Measurements from ENCODE around the gene IST1.
"Not testable (repeated sequence)": the region's sequence is repeated elsewhere in the genome, so short reads cannot be mapped to it uniquely, and the experiment has no call there.

The IST1 gene

GRCh38 chr16:71863995-71864394 lies 31.3 kb upstream of the IST1 start:
- no peak overlapping the region for H3K4me3 ChIP-seq (replicated peaks; ENCODE audit: low read depth, low read length)
- no peak for DNase-seq (ENCODE audit: low read depth)
- no peak for TF ChIP-seq CTCF (IDR thresholded peaks at IDR 0.05; ENCODE audit: low read length, missing control alignments)

DNA sequence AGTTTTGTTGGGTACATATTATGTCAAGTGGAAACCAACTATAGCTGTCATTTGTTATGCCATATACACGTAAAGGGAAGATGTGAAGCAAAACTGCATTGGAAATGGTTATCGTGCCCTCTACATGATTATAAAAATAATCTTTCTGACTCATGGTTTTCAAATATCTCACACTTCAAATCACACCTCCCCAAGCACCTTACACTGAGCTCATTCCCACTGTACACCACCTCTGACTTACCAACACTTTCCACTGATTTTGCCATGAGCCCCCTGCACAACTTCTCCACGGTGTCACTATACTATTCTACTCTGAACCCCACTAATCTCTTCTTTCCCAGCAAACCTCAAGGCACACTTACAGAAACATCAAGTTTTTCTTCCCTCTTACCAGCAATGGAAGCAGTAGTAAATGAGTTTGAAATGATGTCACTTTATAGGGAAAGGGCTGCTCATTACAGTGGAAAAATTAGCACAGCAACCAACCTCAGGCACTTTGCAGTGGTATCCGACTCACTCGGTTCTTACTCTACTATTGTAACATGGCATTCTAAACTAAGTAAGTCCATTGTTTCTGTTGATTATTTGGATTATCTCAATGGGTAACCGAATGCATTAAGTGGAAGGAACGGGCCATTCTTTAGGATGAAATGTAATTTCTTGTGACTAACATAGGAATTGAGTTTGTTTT lies 30.0 kb upstream of the IST1 start:
- no peak for DNase-seq (ENCODE audit: low read depth)
- no peak for TF ChIP-seq CTCF (IDR thresholded peaks at IDR 0.05; ENCODE audit: low read length, missing control alignments)
- H3K4me3 ChIP-seq (replicated peaks; ENCODE audit: low read depth, low read length) = no peak overlapping the region

DNA sequence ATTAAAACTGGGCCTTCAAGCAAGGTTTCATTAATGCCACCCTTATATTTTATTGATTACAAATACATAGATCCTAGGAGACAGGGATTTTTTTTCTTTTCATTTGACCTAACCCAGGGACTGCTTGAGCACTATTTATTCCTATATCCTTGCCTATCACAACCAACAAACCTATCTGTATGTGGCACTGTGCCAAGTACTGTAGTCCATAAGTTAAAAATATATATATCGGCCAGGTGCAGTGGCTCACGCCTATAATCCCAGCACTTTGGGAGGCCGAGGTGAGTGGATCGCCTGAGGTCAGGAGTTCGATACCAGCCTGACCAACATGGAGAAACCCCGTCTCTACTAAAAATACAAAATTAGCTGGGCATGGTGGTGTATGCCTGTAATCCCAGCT lies 28.2 kb upstream of the IST1 start:
- not testable (repeated sequence) for DNase-seq (ENCODE audit: low read depth)

GRCh38 chr16:71867939-71868338 lies 27.4 kb upstream of the IST1 start:
- DNase-seq (ENCODE audit: low read depth) = no peak
- peak; percentile 3 for TF ChIP-seq CTCF (IDR thresholded peaks at IDR 0.05; ENCODE audit: low read length, missing control alignments)
- H3K4me3 ChIP-seq (replicated peaks; ENCODE audit: low read depth, low read length) = no peak overlapping the region

More for the DNA sequence above, 28.2 kb upstream of the IST1 start:
- not testable (repeated sequence) for H3K4me3 ChIP-seq (replicated peaks; ENCODE audit: low read depth, low read length)

GRCh38 chr16:71869089-71869488 lies 26.2 kb upstream of the IST1 start:
- no peak for TF ChIP-seq CTCF (IDR thresholded peaks at IDR 0.05; ENCODE audit: low read length, missing control alignments)
- no peak for DNase-seq (ENCODE audit: low read depth)
- H3K4me3 ChIP-seq (replicated peaks; ENCODE audit: low read depth, low read length) = no peak overlapping the region

- TF ChIP-seq CTCF (IDR thresholded peaks at IDR 0.05; ENCODE audit: low read length, missing control alignments) = no peak
- no peak for DNase-seq (ENCODE audit: low read depth)
- no peak overlapping the region for H3K4me3 ChIP-seq (replicated peaks; ENCODE audit: low read depth, low read length)
Observed at GRCh38 chr16:71870818-71871217, 24.5 kb upstream of the IST1 start.

DNA sequence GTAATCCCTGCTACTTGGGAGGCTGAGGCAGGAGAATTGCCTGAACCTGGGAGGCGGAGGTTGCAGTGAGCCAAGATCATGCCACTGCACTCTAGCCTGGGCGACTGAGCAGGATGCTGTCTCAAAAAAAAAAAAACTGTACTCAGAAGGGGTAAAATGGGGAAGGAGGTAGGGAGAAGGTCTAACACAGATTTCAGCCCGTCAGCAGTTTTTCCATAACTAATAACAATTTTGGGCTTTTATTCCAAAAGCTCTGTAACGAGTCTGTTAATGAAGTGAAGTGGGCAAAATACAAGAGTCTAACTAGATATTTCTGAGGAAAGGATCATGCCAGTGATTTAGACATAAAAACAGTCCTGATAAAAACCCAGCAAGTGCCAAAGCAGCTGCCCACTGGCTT lies 22.1 kb upstream of the IST1 start:
- DNase-seq (ENCODE audit: low read depth) = no peak
- no peak for TF ChIP-seq CTCF (IDR thresholded peaks at IDR 0.05; ENCODE audit: low read length, missing control alignments)
- H3K4me3 ChIP-seq (replicated peaks; ENCODE audit: low read depth, low read length) = no peak overlapping the region
